ENCODE measurements around the gene MORN2. TPM values are rescaled to one million over a fixed set of nuclear protein-coding genes. Genes with fewer than 3 reads are reported as not detected.

The MORN2 gene
- total RNA-seq, 2 experiments from 2014 or later: 7.8 to 8.1 TPM

DNA sequence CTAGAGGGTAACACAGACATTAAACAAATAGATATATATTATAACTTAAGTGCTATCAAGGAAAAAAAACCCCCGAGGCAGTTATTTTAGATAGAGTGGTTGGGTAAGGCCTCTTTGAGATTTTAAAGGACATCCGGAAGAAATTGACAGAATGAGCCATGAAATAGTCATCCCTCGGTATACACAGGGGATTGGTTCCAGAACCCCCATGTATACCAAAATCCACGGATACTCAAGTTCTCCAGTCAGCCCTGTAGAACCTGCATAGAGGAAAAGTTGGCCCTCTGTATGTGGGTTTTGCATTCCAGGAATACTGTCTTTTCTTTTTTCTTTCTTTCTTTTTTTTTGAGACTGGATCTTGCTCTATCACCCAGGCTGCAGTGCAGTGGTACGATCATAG, 2.0 kb upstream of the MORN2 start:
- H3K4me2 ChIP-seq (ENCODE audit: low read length): no peak overlapping the region
- CTCF ChIA-PET (ENCODE audit: unreplicated experiment): no interaction called here
- no peak overlapping the region for H3K4me3 ChIP-seq (ENCODE audit: low read depth, low read length, poor library complexity, severe bottlenecking)
- H2AFZ ChIP-seq (ENCODE audit: low read length): no peak overlapping the region
- POLR2A ChIA-PET: interaction anchor here (0.6 to 1.7 kb wide), 4 partner anchors 8 to 324 kb away, joined by 3 to 4 read pairs (median 4); no protein-coding TSS in a partner anchor
- intact Hi-C loops (cut with micrococcal nuclease; ENCODE audit: unreplicated experiment): no loop called here
- peaks cover 13% of the 10 kb centered on the region for H3K4me1 ChIP-seq (ENCODE audit: insufficient read depth, low read length, poor library complexity, severe bottlenecking)
- BruUV-seq (replicated peaks): no TSS peak
- H4K20me1 ChIP-seq (ENCODE audit: insufficient read depth, low read length): no peaks in the 10 kb centered on the region
- H3K9me3 ChIP-seq (ENCODE audit: low read length): no peaks in the 10 kb centered on the region; the same call in 1 of the 2 replicates
- no peaks in the 10 kb centered on the region for H3K36me3 ChIP-seq (ENCODE audit: insufficient read depth, low read length)
- H3K9me2 ChIP-seq (ENCODE audit: insufficient read depth, low read length): no peaks in the 10 kb centered on the region
- peaks cover 4% of the 10 kb centered on the region; the same call in 1 of the 2 replicates for H3K79me2 ChIP-seq (ENCODE audit: insufficient read depth, low read depth, low read length)
- no peak for DNase-seq (ENCODE audit: low spot score)
- H3K27ac ChIP-seq (ENCODE audit: low read depth, low read length, poor library complexity, severe bottlenecking): no peak overlapping the region
- TF ChIP-seq EZH2phosphoT487 (IDR thresholded peaks at IDR 0.05; ENCODE audit: borderline replicate concordance, low read depth, low read length): no peak
- TF ChIP-seq, protein P1, sequence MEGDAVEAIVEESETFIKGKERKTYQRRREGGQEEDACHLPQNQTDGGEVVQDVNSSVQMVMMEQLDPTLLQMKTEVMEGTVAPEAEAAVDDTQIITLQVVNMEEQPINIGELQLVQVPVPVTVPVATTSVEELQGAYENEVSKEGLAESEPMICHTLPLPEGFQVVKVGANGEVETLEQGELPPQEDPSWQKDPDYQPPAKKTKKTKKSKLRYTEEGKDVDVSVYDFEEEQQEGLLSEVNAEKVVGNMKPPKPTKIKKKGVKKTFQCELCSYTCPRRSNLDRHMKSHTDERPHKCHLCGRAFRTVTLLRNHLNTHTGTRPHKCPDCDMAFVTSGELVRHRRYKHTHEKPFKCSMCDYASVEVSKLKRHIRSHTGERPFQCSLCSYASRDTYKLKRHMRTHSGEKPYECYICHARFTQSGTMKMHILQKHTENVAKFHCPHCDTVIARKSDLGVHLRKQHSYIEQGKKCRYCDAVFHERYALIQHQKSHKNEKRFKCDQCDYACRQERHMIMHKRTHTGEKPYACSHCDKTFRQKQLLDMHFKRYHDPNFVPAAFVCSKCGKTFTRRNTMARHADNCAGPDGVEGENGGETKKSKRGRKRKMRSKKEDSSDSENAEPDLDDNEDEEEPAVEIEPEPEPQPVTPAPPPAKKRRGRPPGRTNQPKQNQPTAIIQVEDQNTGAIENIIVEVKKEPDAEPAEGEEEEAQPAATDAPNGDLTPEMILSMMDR (conservative IDR thresholded peaks at IDR 0.05; ENCODE audit: low read length): no peak

DNA sequence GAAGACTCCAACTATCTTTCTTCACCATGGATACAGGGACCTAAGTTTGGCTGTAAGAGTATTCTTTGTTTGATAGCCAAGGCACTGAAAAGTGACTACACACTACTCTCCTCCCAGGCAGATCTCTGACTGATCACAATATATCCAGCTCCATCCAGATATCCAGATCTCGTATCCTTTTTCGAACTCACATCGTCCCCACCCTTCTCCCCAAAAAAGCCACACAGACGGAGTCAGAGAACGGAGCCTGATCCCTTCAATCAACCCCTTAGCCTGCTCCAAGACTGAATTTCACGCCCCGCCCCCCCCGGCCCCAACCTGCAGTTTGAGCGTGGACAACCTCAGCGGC, 575 bp upstream of the MORN2 start:
- intact Hi-C loops (cut with micrococcal nuclease; ENCODE audit: unreplicated experiment): no loop called here
- Histone ChIP-seq H3K9me3 (ENCODE audit: low read length) (no peaks in the 10 kb centered on the region; the same call in 1 of the 2 replicates), H3K4me3 (ENCODE audit: low read depth, low read length, poor library complexity, severe bottlenecking) (peak overlapping the region; percentile 81), H3K4me1 (ENCODE audit: insufficient read depth, low read length, poor library complexity, severe bottlenecking) (peaks cover 13% of the 10 kb centered on the region), H2AFZ (ENCODE audit: low read length) (peak overlapping the region; percentile 99), H4K20me1 (ENCODE audit: insufficient read depth, low read length) (no peaks in the 10 kb centered on the region), H3K4me2 (ENCODE audit: low read length) (peak overlapping the region; percentile 88), H3K9me2 (ENCODE audit: insufficient read depth, low read length) (no peaks in the 10 kb centered on the region), H3K36me3 (ENCODE audit: insufficient read depth, low read length) (no peaks in the 10 kb centered on the region), H3K27ac (ENCODE audit: low read depth, low read length, poor library complexity, severe bottlenecking) (no peak overlapping the region), H3K79me2 (ENCODE audit: insufficient read depth, low read depth, low read length) (peaks cover 4% of the 10 kb centered on the region; the same call in 1 of the 2 replicates)
- ChIA-PET POLR2A (interaction anchor here (0.7 to 1.5 kb wide), 2 partner anchors 19 to 26 kb away, joined by 7 to 8 read pairs; no protein-coding TSS in a partner anchor), CTCF (ENCODE audit: unreplicated experiment) (no interaction called here)
- BruUV-seq (replicated peaks): no TSS peak
- TF ChIP-seq, protein P1 (conservative IDR thresholded peaks at IDR 0.05; ENCODE audit: low read length): no peak
- TF ChIP-seq EZH2phosphoT487 (IDR thresholded peaks at IDR 0.05; ENCODE audit: borderline replicate concordance, low read depth, low read length): no peak
- no peak for DNase-seq (ENCODE audit: low spot score)

DNA sequence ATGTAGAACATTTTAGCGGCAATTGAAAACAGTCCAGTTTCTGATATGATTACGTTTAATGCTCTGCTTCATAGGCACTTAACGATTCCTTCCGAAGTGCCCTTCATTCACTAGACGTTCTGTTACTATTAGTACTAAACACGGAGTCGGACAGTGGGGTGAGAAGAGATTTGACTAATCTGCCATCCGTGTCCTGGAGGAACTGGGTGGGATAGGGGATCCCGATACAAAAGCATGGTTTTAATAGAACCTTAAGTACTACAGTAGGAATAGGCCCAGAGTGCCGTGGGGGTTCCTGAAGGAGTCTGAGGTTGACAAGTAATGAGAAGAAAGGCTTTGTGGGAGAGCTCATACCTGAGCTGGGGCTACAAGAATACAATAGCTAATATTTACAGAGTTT, 631 bp downstream of the MORN2 start:
- H2AFZ ChIP-seq (ENCODE audit: low read length): peak overlapping the region; percentile 99
- ChIA-PET CTCF (ENCODE audit: unreplicated experiment) (no interaction called here), POLR2A (interaction anchor here (0.6 to 1.5 kb wide), 5 partner anchors 10 to 60 kb away, joined by 3 to 6 read pairs (median 3); no protein-coding TSS in a partner anchor)
- H3K36me3 ChIP-seq (ENCODE audit: insufficient read depth, low read length): no peaks in the 10 kb centered on the region
- peaks cover 13% of the 10 kb centered on the region for H3K4me1 ChIP-seq (ENCODE audit: insufficient read depth, low read length, poor library complexity, severe bottlenecking)
- no peaks in the 10 kb centered on the region for H3K9me2 ChIP-seq (ENCODE audit: insufficient read depth, low read length)
- peak overlapping the region; percentile 81 for H3K4me3 ChIP-seq (ENCODE audit: low read depth, low read length, poor library complexity, severe bottlenecking)
- BruUV-seq (replicated peaks): no TSS peak
- H3K9me3 ChIP-seq (ENCODE audit: low read length): no peaks in the 10 kb centered on the region; the same call in 1 of the 2 replicates
- H3K79me2 ChIP-seq (ENCODE audit: insufficient read depth, low read depth, low read length): peaks cover 4% of the 10 kb centered on the region; the same call in 1 of the 2 replicates
- peak overlapping the region; percentile 88 for H3K4me2 ChIP-seq (ENCODE audit: low read length)
- DNase-seq (ENCODE audit: low spot score): no peak
- no peak overlapping the region for H3K27ac ChIP-seq (ENCODE audit: low read depth, low read length, poor library complexity, severe bottlenecking)
- intact Hi-C loops (cut with micrococcal nuclease; ENCODE audit: unreplicated experiment): no loop called here
- TF ChIP-seq EZH2phosphoT487 (IDR thresholded peaks at IDR 0.05; ENCODE audit: borderline replicate concordance, low read depth, low read length): no peak
- TF ChIP-seq, protein P1 (conservative IDR thresholded peaks at IDR 0.05; ENCODE audit: low read length): no peak
- no peaks in the 10 kb centered on the region for H4K20me1 ChIP-seq (ENCODE audit: insufficient read depth, low read length)

Measured in OCI-LY7 (cell line).